Stimulated activated CD4-positive, alpha-beta T cell treated with anti-CD3 and anti-CD28 coated beads, Interleukin-12 subunit alpha, Interleukin-12 subunit beta, amount 100 ng/mL, for 48 hours (primary cell): Measurements from ENCODE around the gene NCOA4.
"Not testable (repeated sequence)": the region's sequence is repeated elsewhere in the genome, so short reads cannot be mapped to it uniquely, and the experiment has no call there.

Experiments used
- DNase-seq, 3 donors: peaks; one replicate each; pipeline ENCODE4 v3.0.0-alpha.2; 2020; ENCODE audit warnings: low read depth in 2 of 3, low spot score in 1 of 3

NCOA4 gene

DNA sequence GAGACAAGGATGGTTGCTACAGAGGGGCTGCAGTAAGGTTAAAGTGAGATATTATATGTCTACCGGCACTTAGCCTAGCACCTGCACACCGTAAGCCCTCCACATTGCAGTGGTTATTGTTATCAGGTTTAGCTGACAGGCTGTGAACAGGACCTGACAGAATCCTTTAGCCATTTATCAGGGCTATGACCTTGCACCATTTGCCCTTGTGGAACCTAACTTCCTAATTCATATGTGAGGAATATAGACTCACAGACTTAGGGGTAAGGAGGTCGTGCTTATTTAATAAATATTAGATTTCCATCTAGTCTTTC lies 10.1 kb downstream of the NCOA4 start:
- no peak for DNase-seq

GRCh38 chr10:46019569-46020343 lies 10.7 kb downstream of the NCOA4 start:
- no peak for DNase-seq

GRCh38 chr10:46019177-46019528 lies 11.3 kb downstream of the NCOA4 start:
- no peak for DNase-seq

- no peak for DNase-seq
Measured at GRCh38 chr10:46018453-46019176, 11.8 kb downstream of the NCOA4 start.

GRCh38 chr10:46017733-46018132 lies 12.7 kb downstream of the NCOA4 start:
- DNase-seq = no peak

GRCh38 chr10:46016811-46017210 lies 13.6 kb downstream of the NCOA4 start:
- DNase-seq = no peak

- DNase-seq = no peak
Measured at GRCh38 chr10:46016190-46016589, 14.2 kb downstream of the NCOA4 start.

DNA sequence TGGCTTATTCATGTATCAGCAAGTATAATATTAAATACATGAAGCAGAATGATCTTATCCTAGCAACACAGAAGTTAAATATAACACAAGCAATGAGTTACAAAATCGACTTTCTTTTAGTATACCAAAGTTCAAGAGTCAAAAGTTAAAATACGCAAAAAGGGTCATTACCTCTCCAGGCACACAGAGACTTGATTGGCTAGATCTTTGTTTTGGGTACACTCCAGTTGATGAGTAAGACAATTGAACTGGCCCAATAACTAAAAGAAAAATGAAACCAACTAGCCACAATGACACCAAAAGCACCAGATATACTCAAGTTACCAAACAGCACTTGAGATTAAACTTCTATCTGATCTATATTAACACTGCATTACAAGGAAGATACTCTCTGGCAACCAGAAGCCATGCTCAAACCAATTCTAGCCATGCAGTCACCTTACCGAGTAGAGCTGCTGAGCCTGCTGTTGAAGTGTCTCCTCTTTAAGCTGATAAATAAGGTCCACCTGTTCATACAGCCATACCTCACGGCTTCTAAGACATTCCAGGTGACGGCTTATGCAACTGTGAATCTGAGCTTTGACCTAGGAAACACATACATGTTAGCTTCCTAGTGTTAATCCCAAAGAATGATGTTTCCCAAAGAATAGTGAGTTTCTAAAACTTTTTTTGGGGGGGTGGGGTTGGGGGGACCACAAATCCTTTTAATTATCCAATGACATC lies 15.6 kb downstream of the NCOA4 start:
- DNase-seq = no peak

DNA sequence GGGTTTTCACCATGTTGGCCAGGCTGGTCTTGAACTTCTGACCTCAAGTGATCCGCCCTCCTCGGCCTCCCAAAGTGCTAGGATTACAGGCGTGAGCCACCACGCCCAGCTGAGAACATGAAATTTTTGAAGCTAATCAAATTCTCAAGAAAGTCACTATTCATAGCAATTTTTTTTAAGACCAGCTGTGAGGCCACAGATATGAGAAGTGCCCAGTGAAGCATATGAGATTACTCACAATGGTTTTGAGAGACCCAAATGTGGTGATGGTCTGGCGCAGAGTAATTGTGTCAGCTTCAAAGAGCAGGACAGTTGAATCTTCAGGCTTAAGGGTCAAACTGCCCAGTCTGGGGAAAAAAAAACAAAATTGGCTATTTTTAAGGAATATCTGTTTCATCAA lies 16.2 kb downstream of the NCOA4 start:
- DNase-seq = no peak

DNA sequence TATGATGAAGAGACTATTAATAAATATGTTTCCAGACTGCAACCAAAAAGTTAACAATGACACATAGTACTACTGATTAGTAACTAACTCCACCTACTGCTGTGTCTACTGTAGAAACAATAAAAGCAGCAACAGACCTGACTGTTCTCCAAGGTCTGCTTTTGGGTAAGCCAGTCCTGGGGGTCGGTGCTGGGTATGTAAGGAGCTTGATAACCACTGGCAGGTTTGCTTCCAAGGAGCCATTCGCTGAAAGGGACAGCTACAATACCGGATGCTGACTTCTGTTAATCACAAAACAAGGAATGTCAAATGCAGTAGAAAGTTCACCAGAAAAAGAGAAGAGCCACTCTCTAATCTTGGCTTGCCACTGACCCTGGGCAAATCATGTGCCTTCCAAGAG lies 17.7 kb downstream of the NCOA4 start:
- DNase-seq = no peak

GRCh38 chr10:46006219-46006618 lies 24.2 kb downstream of the NCOA4 start:
- no peak for DNase-seq

GRCh38 chr10:46005383-46005782 lies 25.0 kb downstream of the NCOA4 start:
- DNase-seq = no peak

GRCh38 chr10:46004963-46005362 lies 25.5 kb downstream of the NCOA4 start:
- DNase-seq = no peak

DNA sequence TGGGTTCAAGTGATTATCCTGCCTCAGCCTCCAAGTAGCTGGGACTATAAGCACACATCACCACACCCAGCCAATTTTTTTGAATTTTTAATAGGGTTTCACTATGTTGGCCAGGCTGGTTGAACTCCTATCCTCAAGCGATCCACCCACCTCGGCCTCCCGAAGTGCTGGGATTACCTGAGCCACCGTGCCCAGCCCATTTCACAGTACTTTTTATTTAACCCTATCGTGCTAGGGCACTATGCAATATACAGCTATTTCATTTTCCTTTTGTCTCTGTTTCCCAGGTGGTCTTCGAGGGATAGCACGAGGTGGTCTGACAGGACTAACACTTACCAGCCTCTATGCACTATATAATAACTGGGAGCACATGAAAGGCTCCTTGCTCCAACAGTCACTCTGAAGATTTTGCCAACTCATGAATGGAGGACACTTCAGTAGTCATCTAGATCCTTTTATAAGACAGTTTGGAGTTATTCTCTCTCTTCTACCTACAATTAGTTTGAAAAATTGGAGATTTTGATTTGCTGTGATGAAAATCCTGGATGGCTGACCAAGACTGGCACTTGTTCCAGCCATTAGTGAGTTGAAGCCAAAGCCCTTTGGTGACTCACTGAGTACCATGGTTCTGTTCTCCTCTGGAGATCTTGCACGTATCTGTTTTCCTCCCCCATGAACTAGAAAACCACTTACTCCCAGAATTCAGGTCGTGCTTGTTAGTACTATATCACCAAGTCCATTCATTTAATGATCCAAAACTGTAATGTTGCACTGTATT lies 27.3 kb downstream of the NCOA4 start:
- DNase-seq = no peak

GRCh38 chr10:46002189-46002687 lies 28.2 kb downstream of the NCOA4 start:
- DNase-seq = not testable (repeated sequence)

- no peak for DNase-seq
Measured at GRCh38 chr10:46001187-46001756, 29.2 kb downstream of the NCOA4 start.

GRCh38 chr10:46000538-46000937 lies 29.9 kb downstream of the NCOA4 start:
- DNase-seq = no peak

DNA sequence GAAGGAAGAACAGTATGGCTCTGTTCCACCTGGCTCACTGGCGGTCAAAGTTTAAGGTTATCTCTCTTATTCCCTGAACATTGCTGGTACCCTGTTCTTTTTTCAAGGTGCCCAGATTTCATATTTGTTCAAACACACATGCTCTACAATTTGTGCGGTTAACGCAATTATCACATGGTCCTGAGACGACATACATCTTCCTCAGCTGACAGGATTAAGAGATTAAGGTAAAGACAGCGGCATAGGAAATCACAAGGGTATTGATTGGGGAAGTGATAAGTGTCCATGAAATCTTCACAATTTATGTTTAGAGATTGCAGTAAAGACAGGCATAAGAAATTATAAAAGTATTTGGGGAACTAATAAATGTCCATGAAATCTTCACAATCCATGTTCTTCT lies 30.5 kb downstream of the NCOA4 start:
- not testable (repeated sequence) for DNase-seq

- DNase-seq = no peak
Measured at GRCh38 chr10:45997994-45998763, 32.2 kb downstream of the NCOA4 start.

DNA sequence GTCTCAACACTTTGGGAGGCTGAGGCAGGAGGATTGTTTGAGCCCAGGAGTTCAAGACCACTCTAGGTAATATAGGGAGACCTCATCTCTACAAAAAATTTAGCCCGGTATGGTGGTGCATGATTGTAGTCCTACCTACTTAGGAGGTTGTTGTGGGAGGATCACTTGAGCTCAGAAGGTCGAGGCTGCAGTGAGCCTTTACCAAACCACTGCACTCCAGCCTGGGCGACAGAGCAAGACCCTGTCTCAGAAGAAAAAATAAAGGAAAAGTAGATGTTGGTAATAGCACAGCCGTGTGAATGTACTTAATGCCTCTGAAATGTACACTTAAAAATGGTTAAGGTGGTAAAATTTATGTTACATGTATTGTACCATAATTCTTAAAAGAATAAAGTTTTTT lies 32.9 kb downstream of the NCOA4 start:
- no peak for DNase-seq
